ENCODE data around the gene IFRD2. TPM values are rescaled to one million over a fixed set of nuclear protein-coding genes. Genes with fewer than 3 reads are reported as not detected.
A peak's percentile ranks its signal among the peaks of the same experiment; 100 is the strongest.

IFRD2 gene
- total and polyA plus RNA-seq, 2 of the 13 experiments (the other 11 are each of a cell fraction or from before 2014, with no cell fraction given), result 32.8 to 96.1 TPM

GRCh38 chr3:50271314-50271936, 20.8 kb downstream of the IFRD2 start (continued):
- TF ChIP-seq MYNN (CRISPR knock-in tag; IDR thresholded peaks at IDR 0.05; ENCODE audit: low read depth), result no peak
- TF ChIP-seq IRF2 (CRISPR knock-in tag; IDR thresholded peaks at IDR 0.05), result 0 out of 2 replicates have a peak, but pooled peaks have one; percentile 40
- TF ChIP-seq CHD4 (IDR thresholded peaks at IDR 0.05; ENCODE audit: borderline replicate concordance, low read length), result no peak
- 0 out of 4 replicates have a peak, but pooled peaks of 1 of the 2 experiments have one; percentile 27 for TF ChIP-seq KLF16 (CRISPR knock-in tag; IDR thresholded peaks at IDR 0.05)
- TF ChIP-seq EP300 (IDR thresholded peaks at IDR 0.05; ENCODE audit: low read depth in 2 of 2, low read length in 2 of 2), result peak in 1 of 2 experiments; percentile 86; a peak in 2 of 4 replicates
- TF ChIP-seq EP300 (CRISPR knock-in tag; IDR thresholded peaks at IDR 0.05; ENCODE audit: borderline replicate concordance), result peak; percentile 76; the same call in 1 of the 2 replicates
- peak; percentile 60 for TF ChIP-seq DMAP1 (CRISPR knock-in tag; IDR thresholded peaks at IDR 0.05)
- no peak for TF ChIP-seq ZNF280B (CRISPR knock-in tag; IDR thresholded peaks at IDR 0.05; ENCODE audit: borderline replicate concordance)
- no peak for TF ChIP-seq ZFP36L2 (CRISPR knock-in tag; IDR thresholded peaks at IDR 0.05)
- TF ChIP-seq NR0B2 (CRISPR knock-in tag; IDR thresholded peaks at IDR 0.05), result no peak
- 0 out of 2 replicates have a peak, but pooled peaks have one; percentile 13 for TF ChIP-seq ZNF121 (CRISPR knock-in tag; IDR thresholded peaks at IDR 0.05)
- TF ChIP-seq ZNF564 (CRISPR knock-in tag; IDR thresholded peaks at IDR 0.05), result 0 out of 2 replicates have a peak, but pooled peaks have one; percentile 3
- 0 out of 2 replicates have a peak, but pooled peaks have one; percentile 36 for TF ChIP-seq ZNF124 (CRISPR knock-in tag; IDR thresholded peaks at IDR 0.05)
- TF ChIP-seq PAXIP1 (CRISPR knock-in tag; conservative IDR thresholded peaks at IDR 0.05), result peak; percentile 65
- peak; percentile 74; the same call in 1 of the 2 replicates for TF ChIP-seq ZMAT3 (CRISPR knock-in tag; conservative IDR thresholded peaks at IDR 0.05)
- peak; percentile 87; the same call in 1 of the 2 replicates for TF ChIP-seq NCOR1 (IDR thresholded peaks at IDR 0.05; ENCODE audit: borderline replicate concordance, low read length)
- no peak for TF ChIP-seq ZNF510 (CRISPR knock-in tag; IDR thresholded peaks at IDR 0.05; ENCODE audit: low read depth)
- 0 out of 2 replicates have a peak, but pooled peaks have one; percentile 10 for TF ChIP-seq TAF1 (CRISPR knock-in tag; IDR thresholded peaks at IDR 0.05)
- TF ChIP-seq ZNF205 (CRISPR knock-in tag; IDR thresholded peaks at IDR 0.05), result no peak
- peak; percentile 59; the same call in 1 of the 2 replicates for TF ChIP-seq BCL6 (CRISPR knock-in tag; IDR thresholded peaks at IDR 0.05)
- TF ChIP-seq CEBPG (CRISPR knock-in tag; IDR thresholded peaks at IDR 0.05), result peak; percentile 61
- TF ChIP-seq HDAC2 (CRISPR knock-in tag; IDR thresholded peaks at IDR 0.05), result peak; percentile 77
- TF ChIP-seq POLR2G (IDR thresholded peaks at IDR 0.05; ENCODE audit: low read depth, low read length), result peak; percentile 48; the same call in 1 of the 2 replicates
- peak; percentile 86 for TF ChIP-seq NCOA2 (CRISPR knock-in tag; IDR thresholded peaks at IDR 0.05)

Measured in HepG2 (cell line).